IPS-18a (cell line): ENCODE data around the gene ALDH1A3.

Source experiments
- H3K27ac ChIP-seq: one replicate; pipeline ENCODE4 v1.5.1; 2013; ENCODE audit warnings: low read length
- H3K27me3 ChIP-seq: one replicate; pipeline ENCODE4 v1.6.1; 2013; ENCODE audit warnings: mild to moderate bottlenecking, low read length; ENCODE audit not compliant: control insufficient read depth, insufficient read depth
- H3K36me3 ChIP-seq: one replicate; pipeline ENCODE4 v1.6.1; 2013; ENCODE audit warnings: low read depth, low read length; ENCODE audit not compliant: control insufficient read depth
- H3K4me1 ChIP-seq: one replicate; pipeline ENCODE4 v1.6.1; 2013; ENCODE audit warnings: low read depth, low read length; ENCODE audit not compliant: control insufficient read depth
- H3K4me3 ChIP-seq: one replicate; pipeline ENCODE4 v1.5.1; 2013; ENCODE audit warnings: low read length
- H3K9ac ChIP-seq: one replicate; pipeline ENCODE4 v1.6.1; 2013; ENCODE audit warnings: mild to moderate bottlenecking, low read length, moderate library complexity
- H3K9me3 ChIP-seq: one replicate; pipeline ENCODE4 v1.6.1; 2013; ENCODE audit warnings: low read depth, low read length; ENCODE audit not compliant: control insufficient read depth

Gene ALDH1A3

GRCh38 chr15:100898661-100899462, 19.2 kb downstream of the ALDH1A3 start:
- Histone ChIP-seq H3K27ac (no peak overlapping the region), H3K4me3 (no peak overlapping the region), H3K27me3 (no peaks in the 10 kb centered on the region), H3K9me3 (no peaks in the 10 kb centered on the region), H3K4me1 (peaks cover 8% of the 10 kb centered on the region), H3K36me3 (no peaks in the 10 kb centered on the region), H3K9ac (no peak overlapping the region)

- H3K4me3 ChIP-seq: no peak overlapping the region
- H3K9me3 ChIP-seq: no peaks in the 10 kb centered on the region
- H3K9ac ChIP-seq: no peak overlapping the region
- H3K27ac ChIP-seq: no peak overlapping the region
- H3K27me3 ChIP-seq: no peaks in the 10 kb centered on the region
- H3K4me1 ChIP-seq: peaks cover 8% of the 10 kb centered on the region
- no peaks in the 10 kb centered on the region for H3K36me3 ChIP-seq
These were observed 20.0 kb downstream of the ALDH1A3 start for GRCh38 chr15:100899601-100900000.

DNA sequence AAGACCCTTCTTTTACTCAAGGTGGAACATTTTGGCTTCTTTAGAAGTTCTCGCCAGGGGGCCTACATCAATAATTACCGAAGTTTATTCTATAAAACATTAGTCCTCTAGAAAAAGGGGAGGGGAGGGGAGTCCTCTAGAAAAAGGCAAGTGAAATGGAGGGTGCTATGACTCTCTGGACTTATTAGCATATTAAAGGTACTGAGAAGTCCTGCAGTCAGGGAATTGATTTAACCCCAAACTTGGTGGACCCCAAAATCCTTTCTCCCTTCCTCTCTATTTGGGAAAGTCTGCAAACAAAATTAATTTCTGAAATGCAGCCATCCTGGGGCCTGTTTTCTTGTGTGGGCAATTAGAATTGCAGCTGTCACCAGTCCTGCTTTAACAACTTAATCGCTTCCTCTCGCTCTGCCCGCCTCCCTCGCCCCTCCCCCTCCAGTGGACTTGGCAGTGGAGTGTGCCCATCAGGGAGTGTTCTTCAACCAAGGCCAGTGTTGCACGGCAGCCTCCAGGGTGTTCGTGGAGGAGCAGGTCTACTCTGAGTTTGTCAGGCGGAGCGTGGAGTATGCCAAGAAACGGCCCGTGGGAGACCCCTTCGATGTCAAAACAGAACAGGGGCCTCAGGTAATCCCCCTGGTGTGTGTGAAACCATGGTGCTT, 20.6 kb downstream of the ALDH1A3 start:
- H3K4me1 ChIP-seq: peaks cover 8% of the 10 kb centered on the region
- H3K27ac ChIP-seq: no peak overlapping the region

GRCh38 chr15:100900795-100901169, 21.2 kb downstream of the ALDH1A3 start:
- H3K9ac ChIP-seq: no peak overlapping the region
- no peak overlapping the region for H3K27ac ChIP-seq
- H3K36me3 ChIP-seq: no peaks in the 10 kb centered on the region
- no peaks in the 10 kb centered on the region for H3K9me3 ChIP-seq
- peaks cover 8% of the 10 kb centered on the region for H3K4me1 ChIP-seq
- no peak overlapping the region for H3K4me3 ChIP-seq
- no peaks in the 10 kb centered on the region for H3K27me3 ChIP-seq

More for the DNA sequence above, 20.6 kb downstream of the ALDH1A3 start:
- Histone ChIP-seq H3K4me3 (no peak overlapping the region), H3K9me3 (no peaks in the 10 kb centered on the region), H3K27me3 (no peaks in the 10 kb centered on the region), H3K9ac (no peak overlapping the region), H3K36me3 (no peaks in the 10 kb centered on the region)

GRCh38 chr15:100901296-100901695, 21.7 kb downstream of the ALDH1A3 start:
- H3K27me3 ChIP-seq: no peaks in the 10 kb centered on the region
- peaks cover 8% of the 10 kb centered on the region for H3K4me1 ChIP-seq
- H3K27ac ChIP-seq: no peak overlapping the region
- no peaks in the 10 kb centered on the region for H3K36me3 ChIP-seq
- H3K9me3 ChIP-seq: no peaks in the 10 kb centered on the region
- H3K9ac ChIP-seq: no peak overlapping the region
- H3K4me3 ChIP-seq: no peak overlapping the region

DNA sequence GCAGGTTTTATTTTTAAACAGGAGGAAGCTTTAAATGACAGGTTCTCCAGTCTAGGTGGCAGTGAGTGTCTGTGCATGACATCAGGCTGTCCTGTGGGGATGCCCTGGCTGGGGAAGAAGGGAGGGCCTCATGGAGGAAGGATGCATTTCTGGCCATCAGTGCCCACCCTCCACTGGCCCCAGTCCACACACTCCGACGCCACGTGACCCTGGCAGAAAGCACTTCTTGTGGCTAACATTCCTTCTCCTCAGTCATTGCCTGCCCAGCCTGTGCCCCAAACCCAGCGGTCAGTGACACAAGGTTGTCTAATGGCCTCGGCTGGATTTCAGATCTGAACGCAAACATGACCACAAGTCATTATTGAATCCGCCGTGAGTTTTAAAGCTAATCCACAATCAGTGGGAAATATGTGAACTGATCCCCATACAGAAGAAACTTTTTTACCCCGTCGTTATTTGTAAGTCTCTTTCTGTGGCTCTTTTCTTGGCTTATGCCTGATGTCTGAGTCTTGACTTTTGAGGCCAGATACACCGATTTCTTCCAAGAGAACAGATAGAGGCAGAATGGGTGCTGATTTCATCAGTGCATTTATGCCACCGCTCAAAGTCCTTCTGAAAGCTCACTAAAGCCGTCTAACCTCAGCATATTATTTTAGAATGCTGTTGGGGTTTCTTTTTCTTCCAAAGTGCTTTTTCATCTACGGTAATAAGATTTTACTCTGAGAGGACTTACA, 22.2 kb downstream of the ALDH1A3 start:
- Histone ChIP-seq H3K4me1 (peaks cover 8% of the 10 kb centered on the region), H3K36me3 (no peaks in the 10 kb centered on the region), H3K27me3 (no peaks in the 10 kb centered on the region), H3K4me3 (no peak overlapping the region), H3K9ac (no peak overlapping the region), H3K9me3 (no peaks in the 10 kb centered on the region), H3K27ac (no peak overlapping the region)

DNA sequence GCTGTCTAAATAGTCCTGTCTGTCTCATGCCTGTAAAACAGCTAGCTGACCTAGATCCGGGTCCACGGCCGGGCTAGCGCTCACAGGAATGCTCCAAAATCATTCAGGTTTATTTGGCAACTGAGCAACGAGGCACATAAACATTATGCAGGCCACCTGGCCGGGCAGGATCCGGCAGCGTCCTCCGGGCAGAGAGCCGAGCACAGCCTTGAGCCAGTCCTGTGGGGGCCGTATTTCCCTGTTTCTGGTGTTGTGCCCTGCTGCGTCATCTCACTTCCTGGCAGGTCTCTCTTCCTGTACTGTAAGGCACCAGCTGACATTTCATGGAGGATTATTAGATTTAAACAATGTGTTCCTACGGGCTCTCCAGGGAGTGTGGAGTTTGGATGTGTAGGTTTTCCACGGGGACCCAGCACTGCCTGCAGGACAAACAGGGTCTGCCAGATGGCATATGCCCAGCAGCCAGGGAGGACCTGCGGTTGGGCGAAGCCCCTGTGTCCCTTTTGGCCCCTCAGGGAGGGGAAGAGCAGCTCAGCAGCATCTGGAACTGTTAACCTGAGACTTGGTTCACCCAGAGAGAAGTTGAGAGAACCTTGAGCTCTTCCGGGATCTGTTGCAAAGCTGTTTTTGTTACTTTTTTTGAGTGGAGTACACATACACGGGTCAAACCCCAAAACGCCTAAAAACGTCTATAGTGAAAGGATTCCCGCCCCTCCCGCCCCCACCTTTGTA, 23.0 kb downstream of the ALDH1A3 start:
- no peak overlapping the region for H3K27ac ChIP-seq
- no peaks in the 10 kb centered on the region for H3K27me3 ChIP-seq
- H3K9me3 ChIP-seq: no peaks in the 10 kb centered on the region
- H3K36me3 ChIP-seq: no peaks in the 10 kb centered on the region
- peaks cover 8% of the 10 kb centered on the region for H3K4me1 ChIP-seq
- no peak overlapping the region for H3K9ac ChIP-seq
- H3K4me3 ChIP-seq: no peak overlapping the region

DNA sequence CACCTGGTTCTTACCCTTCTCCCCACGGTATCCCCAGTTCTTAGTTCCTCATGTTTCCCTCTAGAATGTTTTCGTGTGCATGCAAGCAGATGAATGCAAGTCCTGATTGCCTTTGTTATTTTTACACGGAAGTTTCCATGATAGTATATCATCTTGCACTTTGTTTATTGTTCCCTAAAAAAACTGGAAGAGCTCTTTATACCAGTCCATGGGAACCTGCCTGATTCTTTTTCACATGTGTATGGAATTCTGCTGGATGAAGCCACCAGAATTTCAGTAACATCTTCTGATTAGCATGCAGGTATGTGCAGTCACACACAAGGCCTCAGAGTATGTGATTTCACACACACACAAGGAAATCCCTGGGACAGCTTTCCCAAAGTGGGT, 23.5 kb downstream of the ALDH1A3 start:
- Histone ChIP-seq H3K27me3 (no peaks in the 10 kb centered on the region), H3K36me3 (no peaks in the 10 kb centered on the region), H3K4me1 (peaks cover 8% of the 10 kb centered on the region), H3K9me3 (no peaks in the 10 kb centered on the region), H3K9ac (no peak overlapping the region), H3K4me3 (no peak overlapping the region), H3K27ac (no peak overlapping the region)

DNA sequence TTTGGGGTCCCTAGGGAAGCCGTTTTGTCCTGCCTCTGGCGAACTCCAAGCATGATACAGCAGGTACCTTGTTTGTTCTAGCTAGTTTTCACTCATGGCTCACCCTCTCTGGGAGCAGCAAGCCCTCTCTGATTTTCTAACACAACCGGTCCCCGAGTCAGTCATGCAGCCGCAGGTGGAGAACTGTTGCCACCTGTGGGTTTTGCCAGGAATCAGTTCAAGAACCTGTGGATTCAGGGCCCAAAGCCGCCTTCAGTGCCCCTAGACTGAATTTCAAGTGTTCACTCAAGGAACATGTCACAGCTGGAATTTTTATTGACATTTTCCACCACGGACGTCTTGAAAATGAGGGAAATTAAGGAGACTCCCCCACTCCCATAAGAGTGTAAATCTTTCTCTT, 26.2 kb downstream of the ALDH1A3 start:
- no peaks in the 10 kb centered on the region for H3K9me3 ChIP-seq
- H3K27ac ChIP-seq: no peak overlapping the region
- H3K4me3 ChIP-seq: no peak overlapping the region
- no peaks in the 10 kb centered on the region for H3K36me3 ChIP-seq
- no peaks in the 10 kb centered on the region for H3K27me3 ChIP-seq
- peaks cover 7% of the 10 kb centered on the region for H3K4me1 ChIP-seq
- no peak overlapping the region for H3K9ac ChIP-seq

GRCh38 chr15:100908466-100908865, 28.8 kb downstream of the ALDH1A3 start:
- peaks cover 3% of the 10 kb centered on the region for H3K4me1 ChIP-seq
- no peaks in the 10 kb centered on the region for H3K36me3 ChIP-seq
- H3K9me3 ChIP-seq: no peaks in the 10 kb centered on the region
- no peaks in the 10 kb centered on the region for H3K27me3 ChIP-seq
- no peak overlapping the region for H3K9ac ChIP-seq
- H3K4me3 ChIP-seq: no peak overlapping the region
- H3K27ac ChIP-seq: no peak overlapping the region

GRCh38 chr15:100909565-100909964, 29.9 kb downstream of the ALDH1A3 start:
- peaks cover 3% of the 10 kb centered on the region for H3K4me1 ChIP-seq
- H3K27me3 ChIP-seq: no peaks in the 10 kb centered on the region
- no peak overlapping the region for H3K27ac ChIP-seq
- H3K9me3 ChIP-seq: no peaks in the 10 kb centered on the region
- no peak overlapping the region for H3K9ac ChIP-seq
- H3K36me3 ChIP-seq: no peaks in the 10 kb centered on the region
- H3K4me3 ChIP-seq: no peak overlapping the region
